DOHH2 (cell line): ENCODE data around the gene CCDC68.

Source experiments
- EZH2phosphoT487 ChIP-seq: fragments of 200-600 bp; sonication (generic); IDR thresholded peaks from 2 replicates; pipeline ENCODE4 v1.6.1; 2017; ENCODE audit warnings: borderline replicate concordance, mild to moderate bottlenecking, antibody characterized with exemption, low read length, moderate library complexity, mixed read lengths
- TF ChIP-seq, protein P1 (sequence below): fragments of 200-600 bp; sonication (generic); IDR thresholded peaks from one replicate; pipeline ENCODE4 v1.5.1; 2014; ENCODE audit warnings: antibody characterized with exemption, mild to moderate bottlenecking, low read depth, low read length; ENCODE audit not compliant: poor library complexity, severe bottlenecking

DNA sequence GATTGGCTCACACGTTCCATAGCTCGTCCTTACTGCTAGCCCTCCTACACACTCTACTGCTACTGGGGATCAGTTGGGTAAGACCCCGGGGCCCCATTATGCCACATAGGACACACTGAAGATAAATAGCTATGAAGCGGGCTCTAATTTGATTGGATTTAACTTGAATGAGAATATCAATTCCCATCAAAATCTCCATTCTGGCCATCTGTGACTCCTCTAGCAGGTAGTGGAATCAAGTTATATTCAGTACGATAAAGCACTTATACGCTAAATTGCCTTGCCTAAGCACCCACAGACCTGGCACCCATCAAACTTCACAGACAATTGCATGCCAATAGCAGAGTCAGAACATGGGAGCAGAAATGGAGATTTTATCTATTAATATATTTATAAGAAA is 39.8 kb downstream of the CCDC68 start:
- TF ChIP-seq, protein P1, sequence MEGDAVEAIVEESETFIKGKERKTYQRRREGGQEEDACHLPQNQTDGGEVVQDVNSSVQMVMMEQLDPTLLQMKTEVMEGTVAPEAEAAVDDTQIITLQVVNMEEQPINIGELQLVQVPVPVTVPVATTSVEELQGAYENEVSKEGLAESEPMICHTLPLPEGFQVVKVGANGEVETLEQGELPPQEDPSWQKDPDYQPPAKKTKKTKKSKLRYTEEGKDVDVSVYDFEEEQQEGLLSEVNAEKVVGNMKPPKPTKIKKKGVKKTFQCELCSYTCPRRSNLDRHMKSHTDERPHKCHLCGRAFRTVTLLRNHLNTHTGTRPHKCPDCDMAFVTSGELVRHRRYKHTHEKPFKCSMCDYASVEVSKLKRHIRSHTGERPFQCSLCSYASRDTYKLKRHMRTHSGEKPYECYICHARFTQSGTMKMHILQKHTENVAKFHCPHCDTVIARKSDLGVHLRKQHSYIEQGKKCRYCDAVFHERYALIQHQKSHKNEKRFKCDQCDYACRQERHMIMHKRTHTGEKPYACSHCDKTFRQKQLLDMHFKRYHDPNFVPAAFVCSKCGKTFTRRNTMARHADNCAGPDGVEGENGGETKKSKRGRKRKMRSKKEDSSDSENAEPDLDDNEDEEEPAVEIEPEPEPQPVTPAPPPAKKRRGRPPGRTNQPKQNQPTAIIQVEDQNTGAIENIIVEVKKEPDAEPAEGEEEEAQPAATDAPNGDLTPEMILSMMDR = no peak
- no peak for TF ChIP-seq EZH2phosphoT487
